Chondrocyte (in vitro differentiated cells): ENCODE results near the gene ATP6V1G2. TPM values are rescaled to one million over a fixed set of nuclear protein-coding genes. Genes with fewer than 3 reads are reported as not detected.

Experiments
- DNase-seq: peaks from one replicate; pipeline ENCODE4 v3.0.0; 2021; ENCODE audit warnings: mixed read lengths, low spot score
- H3K27ac Mint-ChIP-seq: one replicate; pipeline ENCODE4 v1.8.0; 2021; ENCODE audit warnings: mild to moderate bottlenecking, moderate library complexity, mixed read lengths; ENCODE audit not compliant: unreplicated experiment
- H3K27me3 Mint-ChIP-seq: 2 replicates; pipeline ENCODE4 v1.8.0; 2021; ENCODE audit warnings: low read depth, mixed read lengths
- H3K36me3 Mint-ChIP-seq: 2 replicates; pipeline ENCODE4 v1.8.0; 2021; ENCODE audit warnings: low read depth, mixed read lengths
- H3K4me1 Mint-ChIP-seq: 2 replicates; pipeline ENCODE4 v1.8.0; 2021; ENCODE audit warnings: low read depth, mild to moderate bottlenecking, mixed read lengths
- H3K4me3 Mint-ChIP-seq: one replicate; pipeline ENCODE4 v1.8.0; 2021; ENCODE audit warnings: mild to moderate bottlenecking, moderate library complexity, mixed read lengths; ENCODE audit not compliant: unreplicated experiment
- H3K9me3 Mint-ChIP-seq: 2 replicates; pipeline ENCODE4 v1.8.0; 2021; ENCODE audit warnings: low read depth, mixed read lengths
- CTCF ChIP-seq: fragments of 200-600 bp; sonication (generic); IDR thresholded peaks from 2 replicates; pipeline ENCODE4 v1.5.0; 2021; ENCODE audit warnings: antibody characterized with exemption, mild to moderate bottlenecking, moderate library complexity
- total RNA-seq: library from RNA; stranded (reverse); gene quantifications from 3 replicates; pipeline ENCODE4 v1.2.1, GENCODE V29; 2021

Gene ATP6V1G2
- total RNA-seq, 1 donor from 2014 or later: 3.0 TPM

GRCh38 chr6:31574106-31575061, 28.0 kb upstream of the ATP6V1G2 start:
- no peaks in the 10 kb centered on the region for H3K36me3 Mint-ChIP-seq
- no peak overlapping the region for H3K27ac Mint-ChIP-seq
- H3K4me1 Mint-ChIP-seq: peaks cover 3% of the 10 kb centered on the region
- no peak for TF ChIP-seq CTCF
- DNase-seq: no peak
- no peaks in the 10 kb centered on the region for H3K27me3 Mint-ChIP-seq
- no peaks in the 10 kb centered on the region for H3K9me3 Mint-ChIP-seq
- no peak overlapping the region for H3K4me3 Mint-ChIP-seq

GRCh38 chr6:31573239-31574105, 27.1 kb upstream of the ATP6V1G2 start:
- no peaks in the 10 kb centered on the region for H3K36me3 Mint-ChIP-seq
- H3K27ac Mint-ChIP-seq: no peak overlapping the region
- no peak for DNase-seq
- H3K4me1 Mint-ChIP-seq: peaks cover 3% of the 10 kb centered on the region
- no peak for TF ChIP-seq CTCF
- H3K4me3 Mint-ChIP-seq: no peak overlapping the region
- no peaks in the 10 kb centered on the region for H3K27me3 Mint-ChIP-seq
- no peaks in the 10 kb centered on the region for H3K9me3 Mint-ChIP-seq

- H3K9me3 Mint-ChIP-seq: no peaks in the 10 kb centered on the region
- H3K36me3 Mint-ChIP-seq: no peaks in the 10 kb centered on the region
- H3K27ac Mint-ChIP-seq: peak within 1 kb of the TSS; percentile 20
- TF ChIP-seq CTCF: no peak
- peaks cover 2% of the 10 kb centered on the region for H3K27me3 Mint-ChIP-seq
- DNase-seq: no peak
- no peaks in the 10 kb centered on the region for H3K4me1 Mint-ChIP-seq
- no peak within 1 kb of the TSS for H3K4me3 Mint-ChIP-seq
Observed at GRCh38 chr6:31572041-31572911, 25.9 kb upstream of the ATP6V1G2 start, which contains the start of gene LTA. LTA (plus strand) TSS chr6:31572289; CDS start chr6:31572743, 454 bp downstream.

- no peaks in the 10 kb centered on the region for H3K36me3 Mint-ChIP-seq
- no peak for TF ChIP-seq CTCF
- H3K27me3 Mint-ChIP-seq: peaks cover 2% of the 10 kb centered on the region
- H3K9me3 Mint-ChIP-seq: no peaks in the 10 kb centered on the region
- no peaks in the 10 kb centered on the region for H3K4me1 Mint-ChIP-seq
- DNase-seq: no peak
- no peak overlapping the region for H3K4me3 Mint-ChIP-seq
- no peak overlapping the region for H3K27ac Mint-ChIP-seq
Observed at GRCh38 chr6:31569861-31570536, 23.6 kb upstream of the ATP6V1G2 start.
